HG03432 (cell line): ENCODE data around the gene SYNPR.

ENCODE experiments used
- ATAC-seq: cut with Tn5 transposase; IDR thresholded peaks from one replicate; pipeline ENCODE4 v1.9.1; 2021; ENCODE audit warnings: mild to moderate bottlenecking, moderate library complexity; ENCODE audit not compliant: unreplicated experiment

Gene SYNPR

DNA sequence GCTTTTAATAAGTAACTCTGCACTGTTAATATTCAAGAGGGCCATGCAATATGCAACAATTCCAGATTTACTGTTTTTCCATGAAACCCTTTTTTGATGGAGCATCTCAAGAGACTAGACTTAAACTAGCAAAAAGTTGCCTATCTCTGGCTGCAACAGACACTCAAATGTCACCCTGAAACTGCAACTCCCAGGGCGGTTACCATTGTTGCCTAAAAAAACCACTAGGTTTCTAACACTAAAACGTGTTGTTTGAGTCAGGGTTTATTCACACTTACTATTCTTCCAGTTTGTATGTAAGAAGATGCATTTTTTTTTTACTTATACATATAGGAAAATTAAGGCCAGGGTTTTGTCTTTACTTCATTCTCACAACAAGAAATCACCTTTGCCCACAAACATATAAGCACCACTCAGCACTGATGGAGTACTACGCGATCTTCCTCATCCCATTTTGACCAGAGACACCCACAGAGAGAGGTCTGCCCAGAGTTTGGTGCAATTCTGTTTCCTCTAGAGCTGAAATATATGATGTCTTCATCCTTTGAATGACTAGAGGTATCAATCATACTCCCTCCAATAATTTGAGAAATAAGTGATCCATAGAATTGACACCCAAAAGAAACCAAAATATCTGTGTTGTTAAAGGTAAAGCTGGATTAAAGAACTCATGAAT lies 250.4 kb downstream of the SYNPR start:
- ATAC-seq: no peak

- no peak for ATAC-seq
Observed at GRCh38 chr3:63532521-63532920, 254.4 kb downstream of the SYNPR start.

GRCh38 chr3:63538919-63539318 lies 260.8 kb downstream of the SYNPR start:
- peak; percentile 60 for ATAC-seq

GRCh38 chr3:63555767-63556166 lies 277.7 kb downstream of the SYNPR start:
- ATAC-seq: no peak

DNA sequence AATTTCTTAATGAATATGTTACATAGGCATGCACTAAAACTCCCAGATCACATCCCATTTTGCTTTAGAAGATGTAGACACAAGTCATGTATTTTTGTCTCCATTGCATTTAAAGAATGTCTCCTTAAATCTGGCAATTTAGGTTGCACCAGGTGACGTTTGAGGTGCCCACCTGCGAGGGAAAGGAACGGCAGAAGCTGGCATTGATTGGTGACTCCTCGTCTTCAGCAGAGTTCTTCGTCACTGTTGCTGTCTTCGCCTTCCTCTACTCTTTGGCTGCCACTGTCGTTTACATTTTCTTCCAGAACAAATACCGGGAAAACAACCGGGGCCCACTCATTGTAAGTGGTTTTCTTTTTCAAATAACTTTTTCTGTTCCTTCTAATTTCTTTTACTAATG lies 278.3 kb downstream of the SYNPR start:
- no peak for ATAC-seq

GRCh38 chr3:63557912-63558311 lies 279.8 kb downstream of the SYNPR start:
- ATAC-seq: peak; percentile 91

DNA sequence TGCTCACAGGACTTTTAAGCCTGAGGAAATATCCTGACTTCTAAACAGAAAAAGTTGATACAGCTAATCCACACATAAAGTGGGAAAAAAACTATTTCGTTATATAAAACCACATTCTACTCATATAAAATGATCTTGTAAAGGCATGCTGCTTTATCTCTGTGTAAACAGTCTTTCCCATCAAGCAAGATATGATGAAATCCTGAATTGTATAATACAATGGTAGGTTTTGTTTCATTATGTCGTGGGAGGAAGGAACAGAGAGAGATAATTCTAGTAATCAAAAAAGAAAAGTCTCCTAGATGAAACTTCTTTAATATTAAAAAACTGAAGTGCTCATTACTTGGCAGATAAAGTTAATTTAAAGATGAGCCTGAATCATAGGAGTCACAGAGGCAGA lies 281.8 kb downstream of the SYNPR start:
- no peak for ATAC-seq

DNA sequence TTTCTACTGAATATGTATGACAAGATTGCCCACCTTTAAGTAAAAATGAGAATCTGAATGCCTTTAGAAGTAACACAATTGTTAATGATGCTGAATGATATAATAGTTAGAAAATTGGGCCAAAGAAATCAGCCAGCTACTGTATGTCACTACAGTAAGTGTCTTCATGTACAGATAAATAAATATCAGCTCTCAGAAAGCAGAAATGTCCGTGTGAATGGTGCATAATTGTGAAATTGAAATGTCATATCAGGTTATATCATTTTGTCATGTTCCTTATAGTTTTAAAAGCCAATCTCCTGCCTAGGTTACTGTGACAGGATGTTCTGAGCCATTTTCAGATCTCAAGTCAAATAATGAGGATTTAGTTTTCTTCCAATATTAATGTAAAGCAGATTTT lies 283.8 kb downstream of the SYNPR start:
- ATAC-seq: no peak

DNA sequence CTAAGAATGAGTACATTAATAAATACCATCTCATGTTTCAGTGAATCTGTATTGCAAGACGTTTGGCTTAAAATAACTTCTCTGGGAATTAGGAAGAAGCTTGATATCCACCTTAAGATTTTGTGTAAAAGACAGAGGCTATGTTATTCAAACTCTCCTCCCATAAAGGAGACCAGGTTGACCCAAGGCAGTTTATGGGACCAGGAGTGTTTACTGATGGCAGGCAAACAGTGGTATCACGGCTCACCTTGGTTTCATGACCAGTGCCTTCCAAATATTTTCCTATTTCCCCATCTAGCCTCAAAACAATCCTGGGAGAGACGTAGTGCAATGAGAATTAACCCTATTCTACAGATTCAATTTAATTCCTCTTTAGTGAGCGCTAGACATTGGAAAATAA lies 284.2 kb downstream of the SYNPR start:
- no peak for ATAC-seq

DNA sequence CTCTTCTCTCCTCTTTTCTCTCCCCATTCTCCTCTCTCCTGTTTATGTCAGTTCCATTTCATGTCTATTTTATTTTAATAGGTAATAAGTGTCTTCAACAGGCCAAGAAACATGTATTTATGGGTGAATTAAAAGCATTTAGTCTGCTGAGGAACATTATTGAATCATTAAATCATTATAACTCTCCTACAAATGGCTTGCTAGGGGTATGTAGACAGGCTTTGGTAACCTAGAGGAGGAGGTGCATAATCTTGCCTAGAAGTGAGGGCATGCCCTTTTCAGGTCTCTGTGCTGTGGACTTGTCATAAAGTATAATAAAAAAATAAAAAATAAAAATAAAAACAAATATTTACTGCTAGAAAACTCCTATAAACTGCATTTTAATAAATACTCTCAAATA lies 285.5 kb downstream of the SYNPR start:
- ATAC-seq: no peak

DNA sequence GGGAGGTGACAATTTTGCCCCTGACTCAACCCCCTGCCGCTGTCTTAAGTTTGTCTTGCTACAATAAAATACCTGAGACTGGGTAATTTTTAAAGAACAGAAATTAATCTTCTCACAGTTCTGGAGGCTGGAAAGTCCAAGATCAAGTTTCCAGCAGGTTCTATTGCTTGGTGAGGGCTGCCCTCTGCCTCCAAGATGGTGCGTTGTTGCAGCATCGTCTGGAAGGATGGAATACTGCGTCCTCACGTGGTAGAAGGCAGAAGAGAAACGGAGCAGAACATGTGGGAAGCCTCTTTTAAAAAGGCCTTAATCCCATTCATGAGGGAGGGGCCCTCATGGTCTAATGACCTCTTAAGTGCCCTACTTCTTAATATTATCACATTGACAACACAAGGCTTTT lies 287.1 kb downstream of the SYNPR start:
- no peak for ATAC-seq

DNA sequence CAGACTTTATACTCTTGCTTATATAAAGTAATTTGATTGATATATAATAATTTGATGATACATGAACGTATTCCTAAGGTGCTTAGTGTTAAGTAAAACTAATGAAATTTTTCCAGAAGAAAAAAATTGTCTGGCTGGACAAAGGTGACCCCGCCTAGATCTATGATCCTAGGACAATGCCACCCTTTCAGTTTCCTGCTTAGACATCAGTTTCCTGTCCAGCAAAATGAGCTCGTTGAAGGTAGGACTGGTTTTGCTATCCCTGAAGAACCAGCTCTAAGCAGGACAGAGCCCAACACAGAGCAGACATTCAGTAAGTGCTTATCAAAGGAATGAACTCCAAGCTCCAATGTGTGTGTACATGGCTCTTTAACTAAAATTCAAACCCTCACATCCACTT lies 293.6 kb downstream of the SYNPR start:
- ATAC-seq: no peak

- ATAC-seq: no peak
Observed at GRCh38 chr3:63576846-63577245, 298.7 kb downstream of the SYNPR start.

DNA sequence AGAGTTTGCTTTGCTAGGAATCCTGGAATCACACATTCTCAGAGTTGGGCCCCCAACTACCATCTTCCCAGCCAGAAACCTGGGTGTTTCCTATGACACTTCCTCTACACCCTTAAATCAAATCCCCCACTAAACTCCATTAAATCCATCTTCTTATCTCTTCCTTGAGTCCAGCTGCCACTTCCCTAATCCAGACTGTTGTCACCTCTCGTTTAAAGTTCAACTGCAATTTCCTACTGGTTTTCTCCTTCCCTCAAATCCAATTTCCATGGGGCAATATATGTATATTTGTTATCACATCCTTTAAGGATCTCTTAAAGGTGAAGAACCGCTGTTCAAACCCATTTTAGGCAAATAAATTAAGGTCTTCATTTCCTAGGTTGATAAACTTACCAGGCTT lies 300.8 kb downstream of the SYNPR start:
- ATAC-seq: no peak

GRCh38 chr3:63580151-63580550 lies 302.0 kb downstream of the SYNPR start:
- no peak for ATAC-seq

DNA sequence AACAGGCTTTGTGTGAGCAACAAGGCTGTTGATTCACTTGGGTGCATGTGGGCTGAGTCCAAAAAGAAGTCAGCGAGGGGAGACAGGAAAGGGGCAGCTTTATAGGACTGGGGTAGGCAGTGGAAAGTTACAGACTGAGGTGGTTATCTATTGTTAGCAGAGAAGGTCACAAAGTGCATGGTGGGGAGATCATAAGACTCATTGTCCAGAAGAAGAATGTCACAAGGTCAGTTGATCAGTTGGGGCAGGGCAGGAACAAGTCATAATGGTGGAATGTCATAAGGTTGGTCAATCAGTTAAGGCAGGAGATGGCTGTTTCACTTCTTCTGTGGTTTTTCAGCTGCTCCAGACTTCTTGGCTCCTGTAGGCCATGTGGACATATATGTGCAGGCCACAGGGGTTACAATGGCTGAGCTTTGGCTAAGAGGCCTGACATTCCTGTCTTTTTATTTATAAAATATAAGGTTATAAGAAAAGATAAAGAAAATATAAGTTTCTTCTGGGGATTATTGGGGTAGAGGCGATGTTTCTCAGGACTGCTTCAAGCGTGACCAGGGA lies 304.9 kb downstream of the SYNPR start:
- no peak for ATAC-seq

- no peak for ATAC-seq
Observed at GRCh38 chr3:63584681-63585080, 306.6 kb downstream of the SYNPR start.

DNA sequence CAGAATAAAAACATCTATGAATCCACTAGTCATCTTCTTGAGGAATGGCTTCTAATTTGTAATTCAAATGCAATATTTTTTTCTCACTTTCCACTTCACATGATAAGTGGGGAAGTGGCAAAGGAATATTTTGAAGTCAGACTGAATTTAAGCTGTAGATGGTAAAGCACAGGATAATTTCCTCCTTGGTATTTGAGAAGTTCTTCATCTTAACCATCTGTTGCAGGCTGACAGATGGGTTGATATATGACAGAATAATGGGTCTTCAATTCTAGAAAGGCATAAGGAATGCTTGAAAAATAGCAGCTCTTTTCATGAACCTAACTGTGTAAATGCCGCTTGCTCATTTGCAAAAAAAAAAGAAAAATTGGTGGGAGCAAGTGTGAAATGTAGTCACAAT lies 307.8 kb downstream of the SYNPR start:
- no peak for ATAC-seq

DNA sequence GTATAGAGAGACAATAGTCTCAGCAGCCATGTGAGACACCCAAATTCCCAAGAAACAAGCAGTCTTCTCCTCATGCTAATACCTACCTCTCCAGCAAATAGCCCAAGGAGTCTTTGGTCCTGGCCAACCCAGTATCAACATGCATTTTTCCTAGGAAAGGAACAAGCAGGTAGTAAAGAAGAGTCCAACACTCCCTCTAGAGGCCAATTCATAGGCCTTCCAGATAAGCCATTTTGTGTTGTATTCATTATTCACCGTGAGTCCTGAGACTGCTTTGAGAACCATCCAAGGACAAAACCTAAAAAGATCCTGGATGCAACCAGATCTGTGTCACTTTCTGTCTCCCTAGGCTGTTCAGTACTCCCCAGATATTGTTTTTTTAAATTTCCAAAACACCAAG lies 310.8 kb downstream of the SYNPR start:
- no peak for ATAC-seq

- no peak for ATAC-seq
Observed at GRCh38 chr3:63593779-63594178, 315.7 kb downstream of the SYNPR start.

DNA sequence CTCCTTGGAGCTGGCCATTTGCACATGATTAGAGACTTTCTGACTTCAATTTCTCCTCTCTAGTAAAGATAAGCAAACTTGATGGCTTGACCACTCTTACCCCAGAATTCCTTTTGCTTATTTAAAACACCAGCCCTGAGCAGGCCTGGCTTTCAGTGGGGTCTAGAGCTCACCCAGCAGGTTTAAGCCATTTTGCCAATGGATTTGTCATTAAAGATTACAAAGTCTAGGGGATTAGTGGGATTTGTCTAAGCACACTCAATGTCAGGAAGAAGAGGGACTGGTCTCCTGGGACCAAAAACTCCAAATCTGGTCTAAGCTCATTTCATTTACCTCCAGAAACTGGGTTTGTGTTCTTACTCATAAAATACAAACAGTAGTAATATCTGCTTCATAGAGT lies 317.1 kb downstream of the SYNPR start:
- no peak for ATAC-seq

DNA sequence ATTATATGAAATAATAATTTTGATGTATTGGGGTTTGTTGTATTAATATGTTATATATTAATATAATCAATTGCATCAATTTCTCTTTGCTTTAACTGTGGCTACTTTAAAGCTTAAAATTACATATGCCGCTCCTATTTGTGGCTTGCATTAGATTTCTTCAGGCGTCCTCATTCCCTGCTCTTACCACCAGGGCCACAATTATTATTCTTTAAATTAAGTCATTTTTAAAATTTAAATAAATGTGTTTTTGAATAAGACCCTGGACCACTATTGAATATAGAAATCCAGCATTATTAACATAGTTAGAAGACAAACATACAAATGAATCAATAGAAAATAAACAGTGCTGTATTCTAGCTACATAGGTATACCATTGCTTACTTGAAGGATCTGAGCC lies 318.9 kb downstream of the SYNPR start:
- ATAC-seq: no peak

DNA sequence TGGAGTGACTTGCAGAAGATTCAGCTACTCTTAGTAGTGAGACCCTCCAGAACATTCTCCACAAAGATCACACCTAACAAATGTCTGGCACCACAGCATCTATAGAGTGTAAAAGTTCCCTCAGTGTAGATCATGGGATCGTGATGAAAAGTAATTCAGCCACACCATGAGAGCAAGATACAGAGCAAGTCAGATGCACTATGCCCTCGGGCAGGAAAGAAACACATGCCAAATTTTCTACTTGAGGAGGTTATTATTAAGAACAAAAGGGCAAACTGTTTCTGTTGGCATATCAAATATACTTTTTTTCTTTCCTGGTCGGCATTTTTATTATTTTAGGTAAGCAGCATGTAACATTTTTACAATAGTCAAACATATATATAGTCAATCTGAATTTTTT lies 329.6 kb downstream of the SYNPR start:
- ATAC-seq: no peak
